ENCODE measurements around the gene RTN4RL1. TPM values are rescaled to one million over a fixed set of nuclear protein-coding genes. Genes with fewer than 3 reads are reported as not detected.

Gene RTN4RL1
- total RNA-seq, 3 donors from 2014 or later (not counting 1 experiment from before 2014, with no cell fraction given), result 0.15 to 0.23 TPM; not detected in 1

DNA sequence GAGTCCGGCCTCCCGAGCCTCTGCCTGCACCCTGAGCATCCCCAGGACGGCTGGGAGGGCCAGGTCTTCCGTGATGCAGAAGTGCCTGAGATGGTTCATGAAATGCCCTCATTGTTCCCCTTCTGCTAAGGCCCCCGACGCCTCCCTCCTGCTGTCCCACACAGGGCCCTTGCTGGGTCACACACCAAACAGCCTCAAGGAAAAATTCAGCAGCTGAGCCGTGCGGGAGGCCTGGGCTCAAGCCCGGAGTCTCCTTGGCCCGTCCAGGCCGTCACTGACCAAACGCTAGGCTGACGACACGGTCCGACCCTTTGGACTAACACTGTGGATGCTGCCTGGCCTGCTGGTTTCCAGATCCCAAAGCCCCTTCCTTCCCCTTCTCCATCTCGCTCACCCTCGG is 90.2 kb downstream of the RTN4RL1 start:
- peaks cover 0 to 3% of the 10 kb centered on the region in 2 donors for H3K27me3 Mint-ChIP-seq (ENCODE audit: low read depth in 2 of 2)
- Histone ChIP-seq H3K27ac (ENCODE audit: low read length) (no peak overlapping the region), H3K4me1 (ENCODE audit: control insufficient read depth, insufficient read depth, low read length) (peaks cover 3% of the 10 kb centered on the region), H3K36me3 (ENCODE audit: control insufficient read depth, insufficient read depth, low read length) (no peaks in the 10 kb centered on the region), H3K27me3 (ENCODE audit: control insufficient read depth, insufficient read depth, low read length) (no peaks in the 10 kb centered on the region), H3K9me3 (ENCODE audit: control insufficient read depth, insufficient read depth, low read length) (no peaks in the 10 kb centered on the region), H3K4me3 (ENCODE audit: low read length) (no peak overlapping the region)
- no peak for DNase-seq
- H3K36me3 Mint-ChIP-seq, result no peaks in the 10 kb centered on the region
- 89% methylated on average over 17 of the region's 17 CpGs for WGBS (ENCODE audit: insufficient coverage)
- TF ChIP-seq, protein P1, sequence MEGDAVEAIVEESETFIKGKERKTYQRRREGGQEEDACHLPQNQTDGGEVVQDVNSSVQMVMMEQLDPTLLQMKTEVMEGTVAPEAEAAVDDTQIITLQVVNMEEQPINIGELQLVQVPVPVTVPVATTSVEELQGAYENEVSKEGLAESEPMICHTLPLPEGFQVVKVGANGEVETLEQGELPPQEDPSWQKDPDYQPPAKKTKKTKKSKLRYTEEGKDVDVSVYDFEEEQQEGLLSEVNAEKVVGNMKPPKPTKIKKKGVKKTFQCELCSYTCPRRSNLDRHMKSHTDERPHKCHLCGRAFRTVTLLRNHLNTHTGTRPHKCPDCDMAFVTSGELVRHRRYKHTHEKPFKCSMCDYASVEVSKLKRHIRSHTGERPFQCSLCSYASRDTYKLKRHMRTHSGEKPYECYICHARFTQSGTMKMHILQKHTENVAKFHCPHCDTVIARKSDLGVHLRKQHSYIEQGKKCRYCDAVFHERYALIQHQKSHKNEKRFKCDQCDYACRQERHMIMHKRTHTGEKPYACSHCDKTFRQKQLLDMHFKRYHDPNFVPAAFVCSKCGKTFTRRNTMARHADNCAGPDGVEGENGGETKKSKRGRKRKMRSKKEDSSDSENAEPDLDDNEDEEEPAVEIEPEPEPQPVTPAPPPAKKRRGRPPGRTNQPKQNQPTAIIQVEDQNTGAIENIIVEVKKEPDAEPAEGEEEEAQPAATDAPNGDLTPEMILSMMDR (IDR thresholded peaks at IDR 0.05), result no peak
- no peak overlapping the region for H3K27ac Mint-ChIP-seq
- intact Hi-C loops (cut with micrococcal nuclease), result no loop called here
- no peak overlapping the region for H3K4me3 Mint-ChIP-seq
- H3K4me1 Mint-ChIP-seq, result no peaks in the 10 kb centered on the region
- ATAC-seq, result no peak
- H3K9me3 Mint-ChIP-seq, result no peaks in the 10 kb centered on the region

DNA sequence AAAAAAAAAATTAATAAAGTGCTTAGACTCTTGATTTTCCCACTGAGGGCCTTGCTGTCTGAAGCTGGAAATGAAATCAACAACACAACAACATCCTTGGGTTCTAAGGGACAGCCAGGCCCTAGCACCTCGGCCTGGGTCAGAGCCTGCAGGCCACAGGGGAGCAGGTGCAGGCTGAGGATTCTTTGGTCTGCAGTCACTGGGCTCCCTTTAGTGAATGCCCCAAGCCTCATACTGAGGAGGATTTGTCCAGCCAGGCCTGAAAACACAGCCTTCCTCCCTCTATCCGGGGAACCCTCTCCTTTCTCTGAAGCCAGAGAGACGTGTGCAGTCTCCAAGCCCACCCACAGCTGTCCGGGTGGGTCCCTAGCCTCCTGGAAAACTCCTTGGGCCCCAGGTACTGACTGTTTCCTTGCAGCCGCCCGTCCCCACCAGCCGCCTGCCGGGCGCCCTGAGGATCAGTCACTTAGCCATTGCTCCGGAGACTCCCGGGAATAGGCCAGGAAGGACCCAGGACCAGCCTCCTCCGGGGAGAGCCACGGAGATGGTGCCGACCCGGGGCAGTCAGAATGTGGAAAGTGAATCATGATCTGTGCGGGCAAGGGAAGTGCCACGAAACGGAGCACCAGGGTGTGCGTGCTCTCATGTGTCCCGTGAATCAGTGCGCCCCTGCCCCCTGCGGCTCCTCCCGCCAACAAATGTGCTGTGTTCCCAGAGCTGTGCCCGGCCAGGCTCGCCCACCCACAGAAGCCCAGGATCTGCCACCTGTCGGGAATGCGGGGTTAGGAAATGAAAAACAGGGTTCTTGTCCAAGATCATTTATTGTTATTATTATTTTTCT is 91.0 kb downstream of the RTN4RL1 start:
- Histone ChIP-seq H3K9me3 (ENCODE audit: control insufficient read depth, insufficient read depth, low read length) (no peaks in the 10 kb centered on the region), H3K4me1 (ENCODE audit: control insufficient read depth, insufficient read depth, low read length) (peaks cover 3% of the 10 kb centered on the region), H3K27me3 (ENCODE audit: control insufficient read depth, insufficient read depth, low read length) (no peaks in the 10 kb centered on the region), H3K27ac (ENCODE audit: low read length) (no peak overlapping the region), H3K36me3 (ENCODE audit: control insufficient read depth, insufficient read depth, low read length) (no peaks in the 10 kb centered on the region), H3K4me3 (ENCODE audit: low read length) (no peak overlapping the region)
- WGBS (ENCODE audit: insufficient coverage), result 93% methylated on average over 27 of the region's 27 CpGs
- ATAC-seq, result no peak
- TF ChIP-seq, protein P1 (IDR thresholded peaks at IDR 0.05), result no peak
- no peak overlapping the region for H3K27ac Mint-ChIP-seq
- intact Hi-C loops (cut with micrococcal nuclease), result no loop called here
- no peak overlapping the region for H3K4me3 Mint-ChIP-seq
- peaks cover 0 to 3% of the 10 kb centered on the region in 2 donors for H3K27me3 Mint-ChIP-seq (ENCODE audit: low read depth in 2 of 2)
- no peaks in the 10 kb centered on the region for H3K4me1 Mint-ChIP-seq
- no peaks in the 10 kb centered on the region for H3K9me3 Mint-ChIP-seq
- no peak for DNase-seq
- H3K36me3 Mint-ChIP-seq, result no peaks in the 10 kb centered on the region

DNA sequence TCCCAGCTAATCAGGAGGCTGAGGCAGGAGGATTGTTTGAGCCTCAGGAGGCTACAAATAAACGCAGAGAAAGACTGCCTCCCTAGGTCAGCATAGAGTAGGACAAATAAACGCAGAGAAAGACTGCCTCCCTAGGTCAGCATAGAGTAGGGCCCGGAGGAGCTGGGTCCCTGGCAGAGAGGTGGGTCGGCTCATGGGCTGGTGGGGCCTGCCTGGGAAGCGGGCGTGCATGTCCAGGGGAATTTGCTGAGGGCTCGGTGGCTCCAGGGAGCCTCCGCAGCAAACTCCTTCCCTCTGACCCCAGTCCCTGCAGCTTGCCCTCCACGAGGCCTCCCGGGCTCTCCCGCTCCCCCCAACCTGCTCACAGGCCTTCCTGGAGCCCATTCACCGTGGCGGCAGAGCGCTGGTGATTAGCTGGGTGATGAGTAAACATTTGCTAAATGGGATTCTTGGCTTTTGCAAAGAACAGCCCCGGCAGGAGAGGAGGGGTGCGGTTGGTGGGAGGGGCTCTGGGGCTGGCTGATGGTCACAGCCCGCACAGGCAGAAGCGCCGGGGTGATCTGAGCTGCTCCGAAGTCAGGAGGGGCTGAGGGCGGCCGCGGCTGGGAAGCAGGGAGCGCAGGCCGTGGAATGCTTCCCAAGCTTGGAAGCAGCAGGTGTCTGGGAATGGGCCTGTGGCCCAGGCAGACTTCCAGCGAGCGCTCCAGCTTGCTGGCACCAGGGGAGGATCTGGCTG is 93.1 kb downstream of the RTN4RL1 start:
- DNase-seq (no peak), ATAC-seq (no peak)
- Mint-ChIP-seq H3K4me1 (no peaks in the 10 kb centered on the region), H3K27ac (no peak overlapping the region), H3K9me3 (no peaks in the 10 kb centered on the region), H3K36me3 (no peaks in the 10 kb centered on the region), H3K27me3 (ENCODE audit: low read depth in 2 of 2) (peaks cover 0 to 4% of the 10 kb centered on the region in 2 donors), H3K4me3 (no peak overlapping the region)
- Histone ChIP-seq H3K4me1 (ENCODE audit: control insufficient read depth, insufficient read depth, low read length) (peaks cover 3% of the 10 kb centered on the region), H3K4me3 (ENCODE audit: low read length) (no peak overlapping the region), H3K9me3 (ENCODE audit: control insufficient read depth, insufficient read depth, low read length) (no peaks in the 10 kb centered on the region), H3K27me3 (ENCODE audit: control insufficient read depth, insufficient read depth, low read length) (no peaks in the 10 kb centered on the region), H3K36me3 (ENCODE audit: control insufficient read depth, insufficient read depth, low read length) (no peaks in the 10 kb centered on the region), H3K27ac (ENCODE audit: low read length) (no peak overlapping the region)
- TF ChIP-seq, protein P1 (IDR thresholded peaks at IDR 0.05), result no peak
- 86% methylated on average over 27 of the region's 27 CpGs for WGBS (ENCODE audit: insufficient coverage)
- intact Hi-C loops (cut with micrococcal nuclease), result no loop called here

All from natural killer cell (primary cell).